ENCODE results near the gene PRM2. TPM values are rescaled to one million over a fixed set of nuclear protein-coding genes. Genes with fewer than 3 reads are reported as not detected.

The PRM2 gene
- total RNA-seq (2014; rRNA removed; shearing (Covaris generic)): not detected in 2 replicates

GRCh38 chr16:11276143-11276895, at the start of gene PRM2:
Gene PRM2 (minus strand): TSS chr16:11276480. CDS start chr16:11276370, 110 bp downstream.
- no peak for DNase-seq (ENCODE audit: low read depth)

DNA sequence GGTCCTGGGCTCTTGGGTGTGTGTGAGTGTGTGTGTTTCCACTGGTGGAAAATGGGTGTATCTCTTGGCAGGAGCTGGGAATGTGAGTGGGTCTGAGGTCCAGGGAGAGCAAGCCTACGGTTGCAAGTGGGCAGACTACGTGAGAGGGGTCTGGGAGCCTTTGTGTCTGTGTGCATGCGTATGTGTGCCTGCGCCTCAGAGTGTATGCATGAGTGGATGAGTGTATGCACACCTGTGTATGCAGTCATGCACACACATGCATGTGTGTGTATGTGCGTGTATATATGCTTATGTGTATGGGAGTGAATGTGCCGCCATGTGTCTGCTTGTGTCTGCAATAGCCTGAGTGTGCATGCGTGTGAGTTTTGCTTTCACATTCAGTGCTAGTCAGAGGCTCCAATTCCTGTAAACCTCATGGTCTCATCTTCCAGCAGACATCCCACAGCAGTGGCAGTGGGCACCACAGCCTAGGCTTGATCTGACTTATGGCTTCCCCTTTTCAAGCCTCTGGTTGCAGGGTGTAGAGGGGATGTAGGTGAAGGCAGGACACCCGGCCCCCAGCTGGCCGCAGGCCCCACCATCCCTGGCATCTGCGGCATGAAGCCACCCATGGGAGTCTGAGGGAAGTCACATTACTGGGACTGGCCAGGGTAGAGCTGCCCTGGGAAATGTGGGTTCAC, 49.3 kb upstream of the PRM2 start:
- no peak for DNase-seq (ENCODE audit: low read depth)

GRCh38 chr16:11323551-11324336, 47.5 kb upstream of the PRM2 start:
- no peak for DNase-seq (ENCODE audit: low read depth)

GRCh38 chr16:11322823-11323222, 46.5 kb upstream of the PRM2 start:
- DNase-seq (ENCODE audit: low read depth): no peak

- DNase-seq (ENCODE audit: low read depth): no peak
These were observed 45.4 kb upstream of the PRM2 start for GRCh38 chr16:11321662-11322061.

DNA sequence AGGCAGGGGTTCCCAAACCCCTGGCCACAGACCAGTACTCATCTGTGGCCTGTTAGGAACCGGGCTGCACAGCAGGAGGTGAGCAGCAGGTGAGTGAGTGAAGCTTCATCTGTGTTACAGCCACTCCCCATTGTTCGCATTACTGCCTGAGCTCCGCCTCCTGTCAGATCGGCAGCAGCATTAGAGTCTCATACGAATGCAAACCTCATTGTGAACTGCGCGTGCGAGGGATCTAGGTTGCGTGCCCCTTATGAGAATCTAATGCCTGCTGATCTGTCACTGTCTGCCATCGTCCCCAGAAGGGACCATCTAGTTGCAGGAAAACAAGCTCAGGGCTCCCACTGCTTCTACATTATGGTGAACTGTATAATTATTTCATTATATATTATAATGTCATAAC, 43.9 kb upstream of the PRM2 start:
- no peak for DNase-seq (ENCODE audit: low read depth)

DNA sequence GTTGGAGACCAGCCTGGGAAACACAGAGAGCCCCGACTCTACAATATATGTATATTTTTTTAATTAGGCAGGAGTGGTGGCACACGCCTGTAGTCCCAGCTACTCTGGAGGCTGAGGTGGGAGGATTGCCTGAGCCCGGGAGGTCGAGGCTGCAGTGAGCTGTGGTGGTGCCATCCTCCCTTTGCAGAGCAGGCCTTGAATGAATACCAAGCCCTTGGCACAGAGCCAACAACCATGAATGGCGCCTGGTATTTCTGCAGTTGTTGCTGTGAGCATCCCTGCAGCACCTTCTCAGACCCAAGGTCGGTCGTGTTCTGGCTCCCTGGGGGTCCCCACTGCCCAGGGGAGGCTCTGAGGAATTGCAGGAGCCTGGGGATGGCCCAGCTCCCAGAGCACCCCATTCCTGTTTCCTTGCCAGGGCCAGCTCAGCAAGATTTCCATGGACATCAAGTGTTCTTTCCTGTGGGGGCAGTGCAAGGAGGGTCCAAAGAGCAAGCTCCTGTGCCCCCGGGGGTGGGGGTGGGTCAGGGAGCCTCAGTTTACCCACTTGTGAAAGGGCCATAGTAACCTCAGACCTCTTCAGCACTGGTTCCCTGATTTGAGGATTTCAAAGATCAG, 43.4 kb upstream of the PRM2 start:
- DNase-seq (ENCODE audit: low read depth): no peak

DNA sequence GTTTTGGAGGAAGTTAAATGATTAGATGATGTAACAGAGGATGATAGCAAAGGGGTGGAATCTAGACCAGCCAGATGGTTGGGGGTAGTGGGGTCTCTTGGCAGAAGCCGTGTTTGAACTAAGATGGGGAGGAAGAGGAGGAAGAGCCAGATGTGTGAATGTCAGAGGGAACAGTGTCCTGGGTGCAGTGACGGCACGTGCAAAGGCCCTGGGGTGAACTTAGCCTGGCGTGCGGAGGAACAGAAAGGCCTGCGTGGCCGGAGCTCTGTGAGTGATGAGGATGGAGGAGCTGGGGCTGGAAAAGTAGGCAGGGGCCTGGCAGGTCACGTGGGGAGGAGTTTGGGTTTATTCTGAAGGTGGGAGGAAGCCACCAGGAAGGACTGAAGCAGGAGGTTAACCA, 42.5 kb upstream of the PRM2 start:
- no peak for DNase-seq (ENCODE audit: low read depth)

DNA sequence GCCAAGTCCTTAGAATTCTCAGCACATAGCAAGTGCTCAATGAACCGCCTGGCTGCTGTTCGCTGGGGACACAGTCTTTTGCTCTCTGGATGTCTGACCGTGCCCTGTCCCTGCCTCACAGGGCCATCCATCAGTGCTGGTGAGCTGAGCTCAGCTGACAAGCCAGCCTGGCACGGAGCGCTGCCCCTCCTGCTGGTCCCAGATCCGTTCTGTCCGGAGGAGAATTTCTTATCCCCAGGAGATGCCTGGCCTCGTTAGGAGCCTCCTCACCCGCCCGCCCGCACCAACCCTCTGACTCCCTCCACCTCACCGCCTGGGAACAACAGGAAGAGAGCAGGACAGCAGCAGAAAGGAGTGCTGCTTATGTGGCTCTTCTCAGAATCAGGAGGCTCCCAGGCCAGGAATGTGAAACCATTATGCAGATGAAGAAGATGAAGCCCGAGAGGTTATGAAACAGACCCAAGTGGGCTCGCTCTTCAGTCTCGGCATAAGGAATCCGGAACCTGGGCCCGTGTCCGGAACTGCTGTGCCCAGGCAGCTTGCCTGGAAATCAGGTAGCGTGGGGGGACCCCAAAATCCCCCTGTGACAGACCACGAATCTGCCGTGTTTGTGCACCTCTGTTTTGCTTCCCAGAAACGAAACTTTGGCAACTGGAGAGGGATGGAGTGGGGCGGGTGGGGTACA, 40.2 kb upstream of the PRM2 start:
- peak; percentile 29 for DNase-seq (ENCODE audit: low read depth)

GRCh38 chr16:11315510-11315909, 39.2 kb upstream of the PRM2 start:
- DNase-seq (ENCODE audit: low read depth): peak; percentile 89

DNA sequence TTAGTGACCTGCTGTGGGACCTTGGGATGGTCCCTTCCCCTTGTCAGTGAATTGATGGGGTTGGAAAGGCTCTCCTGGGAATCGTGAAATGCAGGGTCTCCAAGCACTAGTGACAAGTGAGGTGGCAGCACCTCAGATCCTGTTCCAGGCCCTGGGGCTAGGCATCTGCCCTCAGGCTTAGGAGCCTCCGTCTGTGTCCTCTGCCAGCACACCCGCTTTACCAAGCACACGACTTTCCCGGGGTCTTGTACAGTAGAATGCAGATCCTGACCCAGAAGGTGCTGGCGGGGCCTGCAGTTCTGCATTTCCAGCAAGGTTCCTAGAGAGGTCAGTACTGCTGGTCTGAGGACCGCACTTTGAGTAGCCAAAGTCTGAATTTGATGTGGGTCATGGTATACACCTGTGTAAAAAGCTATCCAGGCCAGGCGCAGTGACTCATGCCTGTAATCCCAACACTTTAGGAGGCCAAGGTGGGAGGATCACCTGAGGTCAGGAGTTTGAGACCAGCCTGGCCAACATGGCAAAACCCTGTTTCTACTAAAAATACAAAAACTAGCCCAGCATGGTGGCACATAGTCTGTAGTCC, 38.1 kb upstream of the PRM2 start:
- no peak for DNase-seq (ENCODE audit: low read depth)

- no peak for DNase-seq (ENCODE audit: low read depth)
These were observed 37.4 kb upstream of the PRM2 start for GRCh38 chr16:11313493-11314308.

DNA sequence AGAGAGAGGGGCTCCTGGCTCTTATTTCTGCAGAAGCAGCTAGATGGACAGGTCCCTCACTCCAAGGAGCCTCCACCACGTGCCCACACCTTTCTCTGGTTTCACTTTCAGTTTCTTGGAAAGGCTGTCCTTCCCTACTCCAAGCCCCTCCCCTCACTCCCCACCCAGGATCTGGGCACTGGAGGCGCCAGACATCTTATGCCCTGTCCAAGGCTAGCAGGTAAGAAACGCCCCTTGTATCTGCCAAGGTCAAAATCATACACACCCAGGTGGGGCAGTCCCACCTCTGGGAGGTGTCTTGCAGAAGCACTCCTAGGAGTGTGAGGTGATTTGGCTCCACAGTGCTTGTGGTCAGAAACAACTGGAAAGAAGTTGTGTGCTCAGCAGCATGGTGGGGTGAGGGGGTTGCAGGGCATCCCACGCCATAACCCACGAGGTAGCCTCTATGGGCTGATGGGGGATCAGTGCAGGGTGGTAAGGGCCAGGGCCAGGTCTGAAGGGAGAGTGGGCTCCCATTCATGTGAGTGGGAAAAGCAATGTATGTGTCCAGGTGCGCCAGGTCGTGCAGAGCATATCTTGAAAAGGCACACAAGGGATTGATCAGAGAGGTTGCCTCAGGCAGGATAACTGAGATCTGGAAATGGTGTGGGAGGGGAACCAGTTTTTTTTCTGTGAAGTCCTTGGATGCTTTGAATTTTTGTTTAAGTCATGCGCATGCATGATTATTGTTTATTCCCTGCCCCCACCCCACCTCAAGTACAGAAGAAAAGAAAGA, 36.6 kb upstream of the PRM2 start:
- DNase-seq (ENCODE audit: low read depth): peak; percentile 66

DNA sequence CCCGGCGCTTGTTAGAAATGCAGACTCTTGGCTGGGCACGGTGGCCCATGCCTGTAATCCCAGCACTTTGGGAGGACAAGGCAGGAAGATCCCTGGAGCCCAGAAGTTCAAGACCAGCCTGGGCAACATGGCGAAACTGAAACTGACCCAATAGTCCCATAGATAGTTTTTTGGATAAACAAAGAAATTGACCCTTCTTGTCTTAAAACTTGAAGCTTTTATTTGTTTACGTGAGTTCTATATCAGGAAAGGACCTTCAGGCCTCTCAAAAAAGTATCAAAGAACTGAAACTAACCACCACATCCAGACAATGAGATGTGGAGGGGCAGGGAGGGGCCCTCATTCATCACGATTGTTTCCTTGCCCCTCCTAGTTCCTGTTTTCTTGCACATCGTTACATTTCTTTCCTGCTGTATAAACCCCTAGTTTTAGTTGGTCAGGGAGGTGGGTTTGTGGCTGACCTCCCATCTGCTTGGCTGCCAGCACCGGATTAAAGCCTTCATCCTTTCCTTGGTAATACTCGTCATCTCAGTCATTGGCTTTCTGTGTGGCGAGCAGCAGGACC, 34.8 kb upstream of the PRM2 start:
- no peak for DNase-seq (ENCODE audit: low read depth)

DNA sequence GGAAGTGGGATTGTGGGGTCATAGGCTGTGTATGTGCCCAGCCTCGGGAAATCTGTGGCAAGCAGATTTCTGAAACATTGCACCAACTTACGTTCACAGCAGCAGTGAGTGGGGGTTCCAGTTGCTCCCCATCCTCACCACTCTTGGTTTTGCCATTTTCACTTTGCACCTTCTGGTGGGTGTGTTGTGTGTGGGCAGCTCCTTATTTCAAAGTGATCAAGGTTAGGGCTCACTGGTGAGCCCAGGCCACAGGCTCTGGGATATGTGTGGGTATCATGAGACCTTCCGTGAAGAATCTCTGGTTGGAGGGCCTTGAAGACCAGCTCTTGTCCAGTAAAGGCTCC, 34.3 kb upstream of the PRM2 start:
- no peak for DNase-seq (ENCODE audit: low read depth)

GRCh38 chr16:11309895-11310633, 33.8 kb upstream of the PRM2 start:
- DNase-seq (ENCODE audit: low read depth): no peak

DNA sequence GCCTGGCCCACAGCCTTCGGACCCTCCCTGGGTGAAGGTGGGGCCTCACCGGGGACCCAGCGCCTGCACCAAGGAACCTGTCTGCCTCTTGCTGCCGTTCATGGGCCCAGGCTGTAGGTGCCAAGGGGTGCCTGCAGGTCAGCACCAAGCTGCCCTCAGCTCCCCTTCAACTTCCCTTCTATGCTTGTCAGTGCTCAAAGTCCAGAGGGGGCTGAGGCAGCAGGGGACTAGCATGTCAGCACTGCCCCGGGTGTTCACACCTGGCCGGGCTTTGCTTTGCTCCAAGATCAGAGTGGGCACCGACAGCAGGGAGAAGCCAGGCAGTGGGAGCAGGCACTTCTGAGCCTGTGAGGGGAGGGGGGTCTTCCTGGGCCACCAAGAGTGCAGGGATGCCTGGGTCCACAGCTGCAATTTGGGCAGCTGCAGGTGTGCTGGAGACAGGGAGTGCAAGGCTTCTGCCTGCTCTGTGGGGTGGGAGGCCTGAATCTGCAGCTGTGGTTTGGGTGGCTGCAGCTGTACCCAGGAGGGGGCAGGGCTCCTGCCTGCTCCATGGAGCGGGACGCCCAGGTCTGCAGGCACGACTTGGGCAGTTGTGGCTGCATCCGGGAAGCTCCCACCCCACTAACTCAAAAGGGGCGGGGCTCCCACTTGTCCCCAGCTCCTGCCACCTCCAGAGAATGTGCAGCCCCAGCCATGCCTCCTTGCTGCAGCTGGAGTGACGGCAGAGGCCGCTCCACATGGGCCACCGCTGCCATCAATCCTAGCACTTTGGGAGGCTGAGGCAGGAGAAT, 32.4 kb upstream of the PRM2 start:
- DNase-seq (ENCODE audit: low read depth): no peak
